Raji (cell line): Measurements from ENCODE around the gene ZBTB7C.

Experiments used
- POLR2A ChIP-seq: IDR thresholded peaks from 2 replicates; pipeline ENCODE4 v1.6.1; 2011; ENCODE audit warnings: low read depth, low read length, control low read depth; ENCODE audit not compliant: insufficient read depth

Gene ZBTB7C

DNA sequence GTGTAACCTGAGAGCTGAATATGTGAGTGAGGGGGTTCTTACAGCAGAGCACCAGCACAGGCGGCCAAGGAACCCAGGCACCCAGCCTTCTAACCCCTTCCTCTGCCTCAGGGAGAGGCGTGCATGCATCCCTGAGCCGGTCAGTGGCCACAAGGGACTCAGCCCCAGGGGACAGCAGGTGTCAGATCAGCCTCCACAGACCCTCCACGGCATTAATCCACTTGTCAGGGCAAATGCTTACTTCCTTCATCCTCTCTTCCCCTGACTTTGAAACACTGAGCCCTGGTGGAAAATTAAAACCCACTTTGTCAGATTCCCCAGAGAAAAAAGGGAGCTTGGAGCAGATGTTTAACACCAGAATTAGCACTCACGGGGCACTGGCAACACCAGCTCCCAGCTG is 418.2 kb downstream of the ZBTB7C start:
- TF ChIP-seq POLR2A = no peak

DNA sequence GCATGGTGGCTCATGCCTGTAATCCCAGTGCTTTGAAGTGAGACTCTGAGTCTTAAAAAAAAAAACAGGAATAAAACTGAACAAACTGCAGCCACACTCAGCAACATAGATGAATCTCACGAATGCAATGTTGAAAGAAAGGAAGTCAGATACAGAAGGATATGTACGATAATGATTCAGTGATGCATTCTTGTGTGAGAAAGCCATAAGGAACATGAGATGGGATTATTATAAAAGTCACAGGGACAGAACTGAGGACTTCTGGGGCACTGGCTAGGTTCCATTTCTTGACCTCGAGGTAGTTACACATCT is 421.8 kb downstream of the ZBTB7C start:
- TF ChIP-seq POLR2A = no peak

DNA sequence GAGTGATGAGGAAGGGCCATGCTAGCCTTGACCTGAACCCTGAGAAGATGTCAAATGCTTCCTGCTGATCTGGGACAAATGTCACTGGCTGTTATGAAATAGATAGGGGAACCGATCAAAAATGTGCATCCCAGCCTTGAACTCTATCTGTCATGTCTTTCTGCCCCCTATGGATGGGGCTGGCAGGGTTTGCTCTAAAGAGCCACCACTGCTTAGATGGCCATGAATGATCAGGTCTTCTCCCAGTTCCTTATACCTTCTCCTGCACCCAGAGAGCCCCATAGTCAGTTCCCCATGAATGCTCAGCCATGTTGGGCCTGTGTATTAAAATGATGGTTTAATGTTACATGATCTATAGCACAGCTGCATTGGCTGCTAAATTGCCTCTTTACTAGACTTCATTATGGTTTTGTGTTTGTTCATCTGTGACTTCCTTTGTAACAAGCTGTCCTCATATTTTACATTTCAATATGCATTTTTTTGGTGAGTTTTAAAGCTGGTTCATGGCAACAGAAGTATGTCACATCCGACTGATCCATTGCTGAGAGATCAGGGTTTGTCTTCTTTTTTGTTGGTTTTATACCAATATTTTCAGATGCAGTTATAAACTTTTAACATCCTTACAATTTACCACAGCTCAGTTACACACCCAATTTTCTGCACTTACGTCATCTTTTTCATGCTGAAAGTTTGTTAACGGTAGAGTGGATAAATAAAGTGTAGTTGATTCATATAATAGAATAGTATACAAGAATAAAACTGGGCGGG is 422.4 kb downstream of the ZBTB7C start:
- no peak for TF ChIP-seq POLR2A

DNA sequence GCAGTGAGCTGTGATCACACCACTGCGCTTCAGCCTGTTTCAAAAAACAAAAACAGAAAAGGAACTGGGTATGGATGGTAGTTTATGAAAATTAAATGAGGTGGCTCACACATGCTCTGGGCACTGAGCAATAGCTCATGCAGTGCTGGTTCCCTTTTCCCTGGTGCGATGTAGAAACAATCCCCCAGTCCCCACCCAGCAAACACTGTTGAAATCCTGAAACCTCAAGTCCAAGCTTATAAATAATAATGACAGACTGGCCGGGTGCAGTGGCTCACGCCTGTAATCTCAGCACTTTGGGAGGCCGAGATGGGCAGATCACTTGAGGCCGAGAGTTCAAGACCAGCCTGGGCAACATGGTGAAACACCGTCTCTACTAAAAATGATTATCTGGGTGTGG is 423.3 kb downstream of the ZBTB7C start:
- TF ChIP-seq POLR2A = no peak

DNA sequence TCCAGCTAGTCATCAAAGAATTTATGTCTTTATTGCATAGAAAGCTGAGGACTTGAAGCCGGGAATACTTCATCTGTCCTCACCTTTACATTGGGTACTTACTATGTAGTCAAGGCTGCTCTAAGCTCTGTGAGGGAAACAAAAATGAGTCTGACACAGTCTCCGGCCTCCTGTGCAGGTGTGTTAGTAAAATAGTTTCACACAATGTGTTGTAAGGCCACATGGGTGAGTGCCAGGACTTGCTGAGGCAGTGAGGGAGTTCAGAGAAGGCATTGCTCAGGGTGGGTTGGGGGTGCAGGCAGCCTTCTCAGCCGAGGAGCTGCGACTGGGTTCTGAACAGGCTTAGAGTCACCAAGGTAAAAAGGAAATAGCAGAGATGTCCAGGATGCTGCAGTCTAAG is 424.2 kb downstream of the ZBTB7C start:
- TF ChIP-seq POLR2A = no peak

DNA sequence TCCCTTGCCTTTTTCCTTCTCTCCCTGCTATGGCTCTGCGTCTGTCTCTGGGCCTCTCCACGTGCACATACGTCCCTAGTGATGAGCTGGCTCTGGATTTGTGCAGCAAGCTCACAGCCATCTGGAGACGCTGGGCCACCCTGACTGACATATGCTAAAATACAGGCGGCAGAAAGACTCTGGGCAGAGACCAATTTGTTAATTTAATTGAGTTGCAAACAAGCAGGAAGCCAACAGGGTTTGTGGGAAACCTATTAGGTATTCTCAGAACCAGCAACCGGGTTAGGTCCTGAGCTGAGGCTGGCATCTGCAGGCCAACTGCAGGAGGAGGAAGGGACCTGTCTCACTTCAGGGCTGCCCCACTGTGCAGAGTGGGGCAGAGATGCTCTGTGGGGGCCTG is 425.2 kb downstream of the ZBTB7C start:
- no peak for TF ChIP-seq POLR2A

DNA sequence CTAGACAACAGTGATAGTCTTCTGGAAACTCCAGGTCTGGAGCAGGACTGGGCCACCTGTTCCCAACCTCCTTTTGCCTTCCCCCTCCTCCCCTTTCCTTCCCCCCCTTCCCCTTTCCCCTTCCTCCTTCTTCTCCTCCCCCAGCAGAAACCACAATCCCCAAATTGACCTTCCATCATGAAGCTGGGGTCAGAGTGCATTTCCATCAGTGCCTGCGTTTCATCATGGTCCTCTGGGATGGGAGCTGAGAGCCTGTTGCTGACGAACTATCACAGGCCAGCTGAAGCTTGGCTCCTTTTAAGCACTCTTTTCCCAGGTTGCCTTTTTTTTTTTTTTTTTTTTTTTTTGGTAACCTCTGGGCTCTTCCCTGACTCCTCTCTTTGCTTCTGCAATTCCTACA is 426.1 kb downstream of the ZBTB7C start:
- TF ChIP-seq POLR2A = no peak

DNA sequence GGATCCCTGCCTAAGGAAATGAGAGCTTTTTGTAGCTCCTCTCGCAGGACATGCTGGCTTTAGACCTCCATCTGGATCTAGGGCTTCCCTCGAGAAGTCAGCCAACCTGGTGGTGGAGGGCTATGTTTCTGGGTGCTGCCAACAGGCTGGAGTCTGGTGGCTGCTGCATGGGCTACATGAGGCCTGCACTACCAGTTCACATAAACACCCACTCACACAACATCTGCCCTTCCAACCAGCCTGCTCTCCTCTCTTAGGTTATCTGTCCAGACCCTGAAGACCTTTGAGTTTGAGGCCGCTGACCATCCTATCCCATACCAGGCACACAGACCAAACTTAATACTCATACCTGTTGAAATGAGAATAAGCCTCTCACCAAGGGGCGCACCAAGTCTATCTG is 427.4 kb downstream of the ZBTB7C start:
- TF ChIP-seq POLR2A = no peak

DNA sequence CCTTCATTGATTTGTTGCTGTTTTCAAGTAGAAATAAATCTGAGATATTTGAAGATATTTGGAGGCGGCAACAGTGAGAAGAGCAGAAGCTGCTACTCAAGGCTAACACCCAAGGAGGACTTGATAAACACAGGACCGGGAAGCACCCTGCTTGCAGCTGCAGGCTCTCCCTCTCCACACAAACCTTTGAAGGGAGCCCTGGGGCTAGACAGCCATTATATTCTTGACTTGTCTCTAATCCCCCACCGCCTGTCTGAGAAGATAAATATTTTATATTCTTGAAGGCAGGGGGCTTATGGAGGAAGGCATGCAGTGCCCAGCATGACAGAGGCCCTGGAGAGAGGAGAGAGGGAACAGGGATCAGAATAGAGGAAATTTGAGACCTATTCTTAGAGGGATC is 427.9 kb downstream of the ZBTB7C start:
- TF ChIP-seq POLR2A = no peak

DNA sequence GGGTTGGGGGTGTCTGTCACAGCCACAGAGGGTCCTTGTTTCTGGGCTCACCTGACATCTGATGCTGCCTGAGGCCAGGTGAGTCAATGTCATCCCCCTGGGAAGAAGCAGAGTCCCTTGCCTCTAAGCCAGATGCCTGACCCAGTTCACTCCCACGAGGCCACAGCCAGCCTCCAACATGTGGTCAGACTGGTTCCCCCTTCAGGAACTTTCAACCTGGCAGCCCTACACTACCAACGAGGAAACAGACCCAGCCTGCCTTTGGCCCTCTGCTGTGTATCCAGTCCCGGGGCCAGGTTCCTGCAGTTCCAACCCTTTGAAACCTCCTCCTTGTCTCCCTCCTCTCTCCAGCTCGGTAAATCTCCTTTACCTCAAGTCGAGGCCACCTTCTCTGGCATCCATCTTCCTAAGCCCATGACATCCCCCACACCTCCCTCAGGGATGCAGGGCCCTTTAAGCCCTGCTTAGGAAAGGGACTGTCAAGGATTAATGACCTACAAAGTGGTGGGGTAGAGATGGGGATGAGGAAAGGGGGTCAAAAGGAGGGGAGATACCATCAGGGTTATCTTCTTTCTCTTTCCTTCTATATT is 429.5 kb downstream of the ZBTB7C start:
- TF ChIP-seq POLR2A = no peak

DNA sequence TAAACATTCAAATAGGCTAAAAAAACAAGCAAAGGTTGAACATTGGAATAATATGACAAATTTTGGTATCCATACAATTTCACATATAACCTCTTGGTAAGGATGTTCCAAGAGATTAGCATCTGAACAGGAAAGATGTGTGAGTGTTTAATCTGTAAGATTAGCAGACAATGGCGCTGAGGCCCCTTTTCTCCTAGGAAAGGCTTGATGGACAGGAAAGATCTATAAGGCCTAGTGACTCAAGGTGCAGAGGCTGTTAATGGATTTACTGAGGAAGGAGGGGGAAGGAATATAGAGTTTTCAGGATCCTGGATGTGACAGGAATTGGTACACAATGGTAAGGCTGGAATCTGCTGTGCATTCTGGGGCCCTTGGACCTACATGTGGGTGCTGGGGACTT is 430.6 kb downstream of the ZBTB7C start:
- no peak for TF ChIP-seq POLR2A

DNA sequence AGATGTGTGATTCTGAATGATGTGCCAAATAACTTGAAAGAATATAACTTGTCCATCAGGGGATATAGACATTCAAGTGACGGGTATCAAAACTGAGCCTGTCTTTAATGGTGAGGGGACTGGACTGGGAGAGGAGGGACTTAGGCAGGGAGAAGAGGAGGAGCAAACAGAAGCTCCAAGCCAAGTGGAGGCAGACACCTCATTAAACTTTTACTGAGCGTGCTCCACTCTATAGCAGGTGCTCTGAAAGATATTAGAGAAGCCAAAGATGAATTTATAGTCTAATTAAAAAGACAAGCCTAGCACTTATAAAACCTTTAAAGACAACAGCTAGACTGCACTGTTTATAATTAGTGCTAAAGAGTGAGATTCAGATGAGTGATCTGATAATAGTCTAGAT is 431.0 kb downstream of the ZBTB7C start:
- no peak for TF ChIP-seq POLR2A
